Measurements from ENCODE around the gene CSTPP1. TPM values are rescaled to one million over a fixed set of nuclear protein-coding genes. Genes with fewer than 3 reads are reported as not detected.

Gene CSTPP1
- total RNA-seq, 6 experiments from 2014 or later, result 19.4 to 29.2 (median 27.1) TPM

DNA sequence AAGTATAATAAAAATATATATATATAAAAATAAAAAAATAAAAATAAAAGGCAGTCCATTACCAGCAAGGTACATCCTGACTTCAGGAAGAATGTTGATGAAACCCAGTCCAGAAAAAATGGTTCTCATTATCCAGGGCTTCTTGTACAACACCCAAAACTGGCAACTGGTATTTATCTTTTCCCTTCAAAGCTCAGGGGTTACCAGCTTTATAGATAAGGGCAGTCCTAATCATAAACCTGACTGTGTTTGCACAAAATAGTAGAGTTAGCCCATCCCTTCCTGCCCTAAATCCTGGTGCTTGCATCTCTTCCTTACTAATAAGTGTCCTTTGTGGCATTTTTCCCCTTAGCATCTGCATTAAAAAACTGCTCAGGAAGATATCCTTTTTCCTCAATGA, 97.5 kb downstream of the CSTPP1 start:
- H3K4me3 Mint-ChIP-seq, result no peak overlapping the region

GRCh38 chr11:47035108-47035507, 98.5 kb downstream of the CSTPP1 start:
- DNase-seq, result no peak
- Mint-ChIP-seq H3K4me3 (no peak overlapping the region), H3K4me1 (ENCODE audit: low read depth) (peaks cover 6% of the 10 kb centered on the region; the same call in 1 of the 2 replicates), H3K9me3 (no peaks in the 10 kb centered on the region), H3K36me3 (ENCODE audit: low read depth) (peaks cover 5% of the 10 kb centered on the region), H3K27ac (no peak overlapping the region), H3K27me3 (ENCODE audit: insufficient read depth) (no peaks in the 10 kb centered on the region; the same call in 1 of the 2 replicates)
- TF ChIP-seq, protein P1, sequence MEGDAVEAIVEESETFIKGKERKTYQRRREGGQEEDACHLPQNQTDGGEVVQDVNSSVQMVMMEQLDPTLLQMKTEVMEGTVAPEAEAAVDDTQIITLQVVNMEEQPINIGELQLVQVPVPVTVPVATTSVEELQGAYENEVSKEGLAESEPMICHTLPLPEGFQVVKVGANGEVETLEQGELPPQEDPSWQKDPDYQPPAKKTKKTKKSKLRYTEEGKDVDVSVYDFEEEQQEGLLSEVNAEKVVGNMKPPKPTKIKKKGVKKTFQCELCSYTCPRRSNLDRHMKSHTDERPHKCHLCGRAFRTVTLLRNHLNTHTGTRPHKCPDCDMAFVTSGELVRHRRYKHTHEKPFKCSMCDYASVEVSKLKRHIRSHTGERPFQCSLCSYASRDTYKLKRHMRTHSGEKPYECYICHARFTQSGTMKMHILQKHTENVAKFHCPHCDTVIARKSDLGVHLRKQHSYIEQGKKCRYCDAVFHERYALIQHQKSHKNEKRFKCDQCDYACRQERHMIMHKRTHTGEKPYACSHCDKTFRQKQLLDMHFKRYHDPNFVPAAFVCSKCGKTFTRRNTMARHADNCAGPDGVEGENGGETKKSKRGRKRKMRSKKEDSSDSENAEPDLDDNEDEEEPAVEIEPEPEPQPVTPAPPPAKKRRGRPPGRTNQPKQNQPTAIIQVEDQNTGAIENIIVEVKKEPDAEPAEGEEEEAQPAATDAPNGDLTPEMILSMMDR (IDR thresholded peaks at IDR 0.05), result no peak

More for the DNA sequence above, 97.5 kb downstream of the CSTPP1 start:
- no peak overlapping the region for H3K27ac Mint-ChIP-seq
- peaks cover 5% of the 10 kb centered on the region for H3K36me3 Mint-ChIP-seq (ENCODE audit: low read depth)
- TF ChIP-seq, protein P1 (IDR thresholded peaks at IDR 0.05), result no peak
- no peaks in the 10 kb centered on the region for H3K9me3 Mint-ChIP-seq
- peaks cover 2% of the 10 kb centered on the region; the same call in 1 of the 2 replicates for H3K27me3 Mint-ChIP-seq (ENCODE audit: insufficient read depth)
- H3K4me1 Mint-ChIP-seq (ENCODE audit: low read depth), result peaks cover 6% of the 10 kb centered on the region; the same call in 1 of the 2 replicates
- DNase-seq, result no peak

GRCh38 chr11:47044119-47044518, 107.6 kb downstream of the CSTPP1 start:
- Mint-ChIP-seq H3K9me3 (no peaks in the 10 kb centered on the region), H3K36me3 (ENCODE audit: low read depth) (no peaks in the 10 kb centered on the region), H3K4me3 (no peak overlapping the region), H3K27me3 (ENCODE audit: insufficient read depth) (no peaks in the 10 kb centered on the region), H3K4me1 (ENCODE audit: low read depth) (no peaks in the 10 kb centered on the region), H3K27ac (no peak overlapping the region)
- TF ChIP-seq, protein P1 (IDR thresholded peaks at IDR 0.05), result no peak
- no peak for DNase-seq

DNA sequence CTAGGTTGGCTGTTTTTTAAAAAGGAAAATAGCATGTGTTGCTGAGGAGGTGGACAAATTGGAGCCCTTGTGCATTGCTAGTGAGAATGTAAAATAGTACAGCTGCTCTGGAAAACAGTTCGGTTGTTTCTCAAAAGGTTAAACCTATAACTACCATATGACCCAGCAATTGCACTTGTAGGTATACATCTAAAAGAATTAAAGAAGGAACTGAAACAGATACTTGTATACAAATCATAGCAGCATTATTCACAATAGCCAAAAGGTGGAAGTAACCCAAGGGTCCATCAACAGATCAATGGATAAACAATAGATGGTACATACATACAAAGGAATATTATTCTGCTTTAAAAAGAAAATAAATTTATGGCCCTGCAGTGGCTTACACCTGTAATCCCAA, 111.4 kb downstream of the CSTPP1 start:
- Mint-ChIP-seq H3K36me3 (ENCODE audit: low read depth) (peaks cover 2% of the 10 kb centered on the region), H3K27ac (no peak overlapping the region), H3K4me3 (no peak overlapping the region), H3K27me3 (ENCODE audit: insufficient read depth) (no peaks in the 10 kb centered on the region; the same call in 1 of the 2 replicates), H3K4me1 (ENCODE audit: low read depth) (peaks cover 7% of the 10 kb centered on the region), H3K9me3 (no peaks in the 10 kb centered on the region)
- no peak for DNase-seq
- TF ChIP-seq, protein P1 (IDR thresholded peaks at IDR 0.05), result no peak

DNA sequence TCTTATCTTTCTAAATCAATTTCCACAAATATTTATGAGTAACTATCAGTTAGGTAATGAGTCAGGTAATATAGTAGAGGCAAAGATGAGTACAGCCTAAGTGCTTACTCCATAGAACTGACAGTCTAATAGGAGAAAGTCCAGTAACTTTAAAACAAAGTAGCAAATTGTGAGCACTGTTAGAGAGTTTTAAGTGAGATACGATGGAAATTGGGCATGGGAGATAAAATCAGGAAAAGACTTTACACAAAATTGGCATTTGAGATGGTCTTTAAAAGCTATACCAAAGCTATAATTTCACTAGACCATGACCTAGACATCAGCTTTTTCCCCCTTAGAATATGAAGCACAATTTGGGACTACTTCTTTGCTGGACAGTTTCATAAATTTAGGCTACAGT, 113.7 kb downstream of the CSTPP1 start:
- Mint-ChIP-seq H3K4me3 (no peak overlapping the region), H3K27ac (no peak overlapping the region)
- DNase-seq, result no peak

More for the DNA sequence above, 113.7 kb downstream of the CSTPP1 start:
- Mint-ChIP-seq H3K36me3 (ENCODE audit: low read depth) (peaks cover 5% of the 10 kb centered on the region), H3K27me3 (ENCODE audit: insufficient read depth) (no peaks in the 10 kb centered on the region; the same call in 1 of the 2 replicates), H3K4me1 (ENCODE audit: low read depth) (peaks cover 7% of the 10 kb centered on the region), H3K9me3 (no peaks in the 10 kb centered on the region)
- TF ChIP-seq, protein P1 (IDR thresholded peaks at IDR 0.05), result no peak
